SIG-M5 treated with dmso at 0.1 percent for 504 hours (cell line): ENCODE data around the gene GFOD2.
"Not testable (repeated sequence)": the region's sequence is repeated elsewhere in the genome, so short reads cannot be mapped to it uniquely, and the experiment has no call there.

Experiments
- DNase-seq: peaks from one replicate; lab custom pipeline; 2025; ENCODE audit not compliant: unreplicated experiment; lab: John Stamatoyannopoulos, UW

GFOD2 gene

DNA sequence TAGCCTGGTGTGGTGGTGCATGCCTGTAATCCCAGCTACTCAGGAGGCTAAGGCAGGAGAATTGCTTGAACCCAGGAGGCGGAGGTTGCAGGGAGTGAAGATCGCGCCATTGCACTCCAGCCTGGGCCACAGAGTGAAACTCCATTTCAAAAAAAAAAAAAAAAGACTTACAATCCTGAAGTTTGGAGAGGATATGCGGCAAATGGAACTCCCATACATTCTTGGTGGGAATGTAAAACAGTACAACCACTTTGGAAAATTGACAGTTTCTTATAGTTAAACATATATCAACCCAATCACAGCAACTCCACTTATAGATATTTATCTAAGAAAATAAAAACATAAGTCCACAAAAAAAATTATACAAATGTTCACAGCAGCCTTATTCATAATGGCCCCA is 11.9 kb downstream of the GFOD2 start:
- DNase-seq, result no peak

DNA sequence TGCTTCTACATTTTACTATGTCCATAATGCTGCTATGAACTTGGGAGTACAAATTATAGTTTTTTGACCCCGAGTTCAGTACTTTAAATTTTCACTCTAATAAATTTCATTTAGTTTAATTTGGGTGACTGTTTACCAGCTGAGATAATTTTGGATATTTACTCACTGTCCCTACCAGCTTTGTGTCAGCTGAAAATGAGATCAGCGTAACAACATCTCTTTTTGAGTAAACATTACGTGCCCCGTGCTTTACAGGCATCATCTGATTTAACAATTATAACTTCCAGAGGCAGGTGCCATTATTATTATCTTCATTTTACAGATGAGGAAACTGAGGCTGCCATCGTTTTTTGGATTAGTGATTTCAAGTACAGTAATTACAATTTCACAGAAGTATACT is 15.0 kb downstream of the GFOD2 start:
- DNase-seq, result no peak

DNA sequence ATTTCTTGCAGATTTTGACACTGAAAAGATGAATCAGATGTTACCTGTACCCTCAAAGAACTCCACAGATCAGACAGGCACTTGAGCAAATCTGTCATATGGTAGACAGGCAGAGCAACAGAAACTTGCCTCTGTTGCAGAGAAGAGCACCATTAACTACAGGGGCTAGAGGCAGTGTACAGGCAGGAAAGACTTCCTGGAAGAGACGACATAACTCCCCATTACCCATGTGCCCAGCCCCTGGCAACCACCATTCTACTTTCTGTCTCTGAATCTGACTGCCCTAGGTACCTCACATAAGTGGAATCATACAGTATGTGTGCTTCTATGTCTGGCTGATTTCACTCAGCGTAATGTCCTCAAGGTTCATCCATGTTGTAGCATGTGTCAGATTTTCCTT is 15.5 kb downstream of the GFOD2 start:
- no peak for DNase-seq

DNA sequence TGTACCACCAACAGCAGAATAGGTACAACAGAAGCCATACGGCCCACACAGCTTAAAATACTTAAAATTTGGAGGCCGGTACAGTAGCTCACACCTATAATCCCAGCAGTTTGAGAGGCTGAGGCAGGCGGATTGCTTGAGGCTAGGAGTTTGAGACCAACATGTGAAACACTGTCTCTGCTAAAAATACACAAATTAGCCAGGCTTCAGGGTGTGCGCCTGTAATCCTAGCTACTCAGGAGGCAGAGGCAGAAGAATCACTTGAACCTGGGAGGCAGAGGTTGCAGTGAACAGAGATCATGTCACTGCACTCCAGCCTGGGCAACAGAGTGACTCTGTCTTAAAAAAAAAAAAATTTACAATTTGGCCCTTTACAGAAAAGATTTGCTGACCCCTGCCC is 17.0 kb downstream of the GFOD2 start:
- DNase-seq, result no peak

DNA sequence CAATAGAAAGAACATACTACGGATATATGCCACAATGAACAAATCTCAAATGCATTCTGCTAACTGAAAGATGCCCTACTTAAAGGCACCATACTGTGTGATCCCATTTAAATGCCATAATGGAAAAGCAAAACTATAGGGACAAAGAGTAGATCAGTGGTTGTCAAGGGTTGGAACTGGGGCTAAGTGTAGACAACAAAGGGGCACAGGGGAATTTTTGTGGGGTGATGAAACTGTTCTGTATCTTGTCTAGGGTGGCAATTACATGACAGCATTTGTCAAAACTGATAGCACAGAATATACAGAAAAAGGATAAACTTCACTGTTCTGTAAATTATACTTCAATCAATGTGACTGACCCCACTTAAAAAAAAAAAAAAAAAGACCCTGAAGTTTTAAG is 17.7 kb downstream of the GFOD2 start:
- DNase-seq, result no peak

DNA sequence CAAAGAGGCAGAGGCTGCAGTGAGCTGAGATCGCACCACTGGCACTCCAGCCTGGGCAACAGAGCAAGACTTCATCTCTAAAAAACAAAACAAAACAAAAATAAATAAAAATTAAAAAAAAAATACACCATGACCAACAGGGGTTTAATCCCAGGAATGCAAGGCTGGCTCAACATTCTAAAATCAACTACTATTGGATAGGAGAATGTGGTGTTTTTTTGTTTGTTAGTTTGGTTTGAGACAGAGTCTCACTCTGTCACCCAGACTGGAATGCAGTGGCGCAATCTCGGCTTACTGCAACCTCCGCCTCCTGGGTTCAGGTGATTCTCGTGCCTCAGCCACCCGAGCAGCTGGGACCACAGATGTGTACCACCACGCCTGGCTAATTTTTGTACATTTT is 19.9 kb downstream of the GFOD2 start:
- DNase-seq, result no peak

DNA sequence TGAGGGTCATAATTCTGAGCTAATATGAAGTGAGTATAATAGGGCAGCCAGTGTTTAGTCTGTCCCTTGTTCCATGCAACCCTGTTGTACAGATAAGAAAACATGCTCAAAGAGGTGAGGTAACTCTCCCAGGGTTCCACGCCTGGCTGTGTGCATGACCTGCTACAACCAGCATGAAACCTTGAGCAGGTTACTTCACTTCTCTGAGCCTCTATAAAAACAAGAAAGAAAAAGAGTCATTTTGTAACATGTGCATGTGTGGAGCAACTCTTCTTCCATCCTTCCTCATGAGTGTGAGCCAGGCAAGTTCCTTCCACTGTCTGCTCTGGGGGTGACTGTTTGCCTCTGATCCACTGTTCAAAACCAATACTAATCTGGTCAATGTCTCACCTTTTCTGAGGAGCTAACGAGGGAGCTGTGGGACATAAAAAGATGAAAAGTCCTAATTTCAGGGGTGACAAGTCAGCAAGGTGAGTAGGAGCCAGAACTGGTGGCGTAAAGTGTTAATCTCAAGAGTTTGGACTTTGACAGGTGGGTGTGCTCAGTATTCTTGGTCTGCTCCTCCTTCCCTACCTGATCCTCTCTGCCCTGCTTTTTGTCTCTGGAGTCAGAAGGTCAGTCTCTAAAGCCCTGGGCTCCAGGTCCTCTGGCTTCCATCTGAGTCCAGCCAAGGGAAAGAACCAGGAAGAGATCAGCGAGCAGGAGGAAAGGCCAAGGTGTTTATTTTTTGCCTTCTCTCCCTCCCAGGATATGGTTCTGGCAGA is 21.5 kb downstream of the GFOD2 start:
- DNase-seq, result peak; percentile 17

DNA sequence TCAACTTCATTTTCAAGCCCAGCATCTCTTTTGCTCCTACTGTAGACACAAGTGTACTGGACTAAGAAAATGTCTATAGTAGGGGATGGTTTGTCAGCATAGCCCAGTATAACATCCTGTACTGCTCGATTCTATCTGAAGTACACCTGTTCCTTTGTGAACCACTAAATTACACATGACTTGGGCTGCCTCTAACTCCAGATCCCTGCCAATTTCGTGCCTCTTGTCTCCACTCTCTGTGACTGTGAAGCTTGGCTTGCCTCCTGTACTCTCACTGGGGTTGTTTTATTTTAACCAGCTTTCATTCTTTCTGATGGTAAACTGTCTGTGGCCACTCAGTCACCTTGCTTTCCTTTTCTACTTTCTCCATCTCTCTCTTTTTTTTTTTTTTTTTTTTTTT is 24.5 kb downstream of the GFOD2 start:
- no peak for DNase-seq

DNA sequence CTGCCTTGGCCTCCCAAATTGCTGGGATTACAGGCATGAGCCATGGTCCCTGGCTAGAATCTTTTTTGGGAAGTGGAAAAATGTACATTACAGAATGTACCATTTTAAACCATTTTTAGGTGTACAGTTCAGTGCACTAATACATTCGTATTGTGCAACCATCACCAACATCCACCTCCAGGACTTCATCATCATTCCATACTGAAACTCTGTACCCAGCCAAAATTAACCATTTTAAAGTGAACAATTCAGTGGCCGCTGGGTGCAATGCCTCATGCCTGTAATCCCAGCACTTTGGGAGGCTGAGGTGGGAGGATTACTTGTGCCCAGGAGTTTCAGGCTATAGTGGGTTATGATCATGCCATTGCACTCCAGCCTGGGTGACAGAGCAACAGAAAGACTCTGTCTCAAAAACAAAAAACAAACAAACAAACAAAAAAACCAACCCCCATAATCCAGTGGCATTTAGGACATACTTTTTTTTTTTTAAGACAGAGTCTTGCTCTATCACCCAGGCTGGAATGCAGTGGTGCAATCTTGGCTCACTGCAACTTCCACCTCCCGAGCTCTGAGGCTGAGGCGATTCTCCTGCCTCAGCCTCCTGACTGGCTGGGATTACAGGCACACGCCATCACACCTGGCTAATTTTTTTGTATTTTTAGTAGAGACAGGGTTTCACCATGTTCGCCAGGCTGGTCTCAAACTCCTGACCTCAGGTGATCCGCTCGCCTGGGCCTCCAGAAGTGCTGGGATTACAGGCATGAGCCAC is 25.4 kb downstream of the GFOD2 start:
- DNase-seq, result not testable (repeated sequence)

DNA sequence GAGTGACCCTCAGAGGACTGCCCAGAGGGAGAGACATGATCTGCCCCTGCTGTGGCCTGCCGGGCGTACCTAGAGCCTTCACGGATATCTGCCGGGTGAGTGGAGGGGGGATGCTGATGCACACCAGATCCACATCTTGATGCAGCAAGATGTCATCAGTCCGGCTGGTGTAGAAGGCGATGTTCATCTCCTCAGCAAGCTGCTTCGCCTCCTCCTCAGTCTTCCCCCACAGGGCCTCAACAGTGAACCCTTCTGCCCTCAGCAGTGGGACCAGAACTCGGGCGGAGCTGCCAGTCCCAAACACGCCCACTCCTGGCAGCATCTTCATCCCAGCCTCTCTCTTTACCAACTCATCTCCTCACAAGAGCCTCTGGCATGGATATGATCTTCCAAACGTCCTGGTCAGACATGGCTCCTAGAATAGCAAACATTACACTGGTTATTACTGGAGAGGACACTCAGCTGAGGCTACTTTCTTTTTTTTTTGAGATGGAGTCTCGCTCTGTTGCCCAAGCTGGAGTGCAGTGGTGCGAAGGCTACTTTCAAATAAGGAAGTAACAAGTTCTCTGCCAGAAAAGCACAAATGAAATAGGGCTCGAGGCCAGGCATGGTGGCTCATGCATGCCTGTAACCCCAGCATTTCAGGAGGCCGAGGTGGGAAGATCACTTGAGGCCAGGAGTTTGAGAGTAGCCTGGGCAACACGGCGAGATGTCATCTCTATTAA is 33.6 kb downstream of the GFOD2 start:
- no peak for DNase-seq

DNA sequence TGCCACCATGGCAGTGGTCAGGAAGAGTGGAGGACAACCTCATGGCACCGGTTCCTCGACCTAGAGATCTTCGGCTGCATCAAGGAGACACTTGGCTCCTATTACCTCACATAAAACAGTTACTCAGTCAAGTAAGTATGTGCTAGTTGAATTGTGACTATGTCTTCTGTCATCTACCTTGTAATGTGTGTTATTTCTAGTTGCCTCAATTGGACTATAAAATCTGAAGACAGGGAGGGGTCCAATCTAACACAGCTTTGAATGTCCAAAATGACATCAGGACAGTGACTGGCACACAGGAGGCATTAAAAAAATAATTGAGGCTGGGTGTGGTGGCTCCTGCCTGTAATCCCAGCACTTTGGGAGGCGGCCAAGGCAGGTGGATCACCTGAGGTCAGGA is 35.3 kb downstream of the GFOD2 start:
- no peak for DNase-seq

DNA sequence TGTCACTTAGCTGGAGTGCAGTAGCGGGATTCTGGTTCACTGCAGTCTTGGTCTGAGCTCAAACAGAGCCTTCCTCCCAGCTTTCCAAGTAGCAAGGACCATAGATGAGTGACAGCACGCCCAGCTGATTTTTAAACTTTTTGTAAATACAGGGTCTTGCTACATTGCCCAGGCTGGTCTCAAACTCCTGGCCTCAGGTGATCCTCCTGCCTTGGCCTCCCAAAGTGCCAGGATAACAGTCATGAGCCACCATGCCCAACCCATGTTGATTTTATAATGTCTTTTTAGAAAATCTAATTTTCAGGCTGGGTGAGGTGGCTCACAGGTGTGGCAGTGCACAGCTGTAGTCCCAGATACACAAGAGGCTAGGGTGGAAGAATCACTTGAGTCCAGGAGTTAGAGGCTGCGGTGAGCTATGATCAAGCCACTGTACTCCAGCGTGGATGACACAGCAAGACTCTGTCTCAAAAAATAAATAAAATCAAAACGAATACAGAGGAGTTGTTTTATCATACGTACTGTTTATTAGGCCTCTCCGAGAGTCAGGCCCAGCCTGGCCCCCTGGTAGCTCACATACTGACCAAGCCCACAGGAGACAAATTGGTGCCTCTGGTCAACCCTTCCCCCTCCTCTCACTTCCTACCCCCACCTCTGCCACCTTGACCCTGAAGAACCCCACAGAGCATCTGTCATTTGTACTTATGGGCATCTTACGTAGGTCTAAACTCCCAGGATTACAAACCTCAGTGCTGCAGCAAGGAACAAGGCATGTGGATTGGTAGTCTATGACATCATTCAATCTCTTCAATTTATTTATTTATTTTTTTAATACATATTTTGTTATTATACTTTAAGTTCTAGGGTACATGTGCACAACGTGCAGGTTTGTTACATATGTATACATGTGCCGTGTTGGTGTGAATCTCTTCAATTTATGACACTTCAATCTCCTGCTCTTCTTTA is 38.9 kb downstream of the GFOD2 start:
- DNase-seq, result no peak

DNA sequence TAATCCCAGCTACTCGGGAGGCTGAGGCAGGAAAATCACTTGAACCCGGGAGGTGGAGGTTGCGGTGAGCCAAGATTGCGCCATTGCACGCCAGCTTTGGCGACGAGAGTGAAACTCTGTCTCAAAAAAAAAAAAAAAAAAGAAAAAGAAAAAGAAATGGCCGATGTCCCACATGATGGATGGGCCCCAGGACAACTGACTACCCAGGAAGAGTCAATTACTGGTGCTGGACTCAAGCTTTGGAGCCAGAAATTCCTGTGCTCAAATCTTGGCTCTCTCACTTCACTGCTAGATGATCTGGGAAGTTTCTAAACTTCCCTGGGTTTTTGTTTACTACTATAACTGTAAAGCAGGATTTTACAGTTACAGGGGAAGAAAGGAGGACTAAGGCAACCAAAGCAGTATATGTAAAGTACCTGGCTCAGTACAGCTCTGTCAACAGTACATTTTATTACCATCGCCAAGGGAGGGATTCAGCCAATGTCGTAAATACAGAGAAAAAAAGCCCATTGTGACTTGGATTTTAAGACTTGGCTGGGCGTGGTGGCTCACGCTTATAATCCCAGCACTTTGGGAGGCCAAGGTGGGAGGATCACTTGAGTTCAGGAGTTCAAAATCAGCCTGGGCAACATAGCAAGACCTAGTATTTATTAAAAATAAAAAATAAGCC is 40.6 kb downstream of the GFOD2 start:
- DNase-seq, result no peak

DNA sequence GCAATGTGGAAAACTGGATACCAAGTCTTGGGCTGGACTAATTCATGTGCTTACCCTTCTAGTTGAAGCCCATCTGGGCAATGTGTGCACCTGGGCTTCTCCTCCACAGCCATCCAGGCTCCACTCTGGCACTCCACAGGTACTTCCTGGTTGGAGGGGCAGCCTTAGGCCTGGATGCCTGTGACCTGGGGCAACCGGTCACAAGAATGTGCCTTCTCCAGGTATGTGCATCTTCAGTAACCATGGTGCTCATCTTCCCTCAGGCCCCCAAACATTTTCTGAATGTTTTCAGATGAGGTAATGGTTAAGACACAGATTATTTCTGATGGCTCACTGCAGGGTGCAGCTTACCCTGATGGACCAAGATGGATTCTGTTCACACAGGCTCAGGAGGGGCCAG is 41.4 kb downstream of the GFOD2 start:
- DNase-seq, result no peak

DNA sequence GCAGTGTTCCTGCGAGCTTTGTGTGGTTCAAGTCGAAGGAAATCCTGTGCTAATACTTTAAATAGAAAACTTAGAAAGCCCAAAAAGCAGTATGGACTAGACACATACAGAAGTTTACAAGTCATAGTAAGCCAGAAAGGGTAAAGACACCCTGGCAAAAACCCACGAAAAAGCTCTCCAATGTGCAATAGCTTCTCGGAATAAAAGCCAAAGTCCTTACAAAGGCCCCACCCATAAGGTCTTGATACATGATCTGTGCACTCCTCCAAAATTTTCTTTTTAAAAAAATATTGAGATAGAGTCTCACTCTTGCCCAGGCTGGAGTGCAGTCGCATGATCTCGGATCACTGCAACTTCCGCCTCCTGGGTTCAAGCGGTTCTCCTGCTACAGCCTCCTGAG is 42.2 kb downstream of the GFOD2 start:
- no peak for DNase-seq

DNA sequence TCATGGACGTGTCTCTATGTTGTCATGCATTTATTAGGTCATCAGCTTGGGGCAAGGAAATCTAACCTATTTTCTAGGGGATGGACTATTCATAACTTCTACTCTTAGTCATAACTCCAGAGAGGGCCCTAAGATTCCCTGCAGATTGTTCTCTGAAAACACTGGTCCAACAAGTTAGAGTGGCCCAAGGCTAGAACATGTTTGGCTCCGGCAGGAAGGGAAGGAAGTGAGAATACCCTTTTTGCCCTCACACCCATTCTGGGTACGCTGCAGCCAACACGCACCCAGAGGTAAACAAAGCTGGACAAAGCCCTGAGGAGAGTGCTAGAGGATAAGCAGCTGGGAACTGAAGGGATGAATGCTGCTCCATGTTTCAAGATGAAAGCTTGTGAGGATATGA is 42.6 kb downstream of the GFOD2 start:
- peak; percentile 49 for DNase-seq

DNA sequence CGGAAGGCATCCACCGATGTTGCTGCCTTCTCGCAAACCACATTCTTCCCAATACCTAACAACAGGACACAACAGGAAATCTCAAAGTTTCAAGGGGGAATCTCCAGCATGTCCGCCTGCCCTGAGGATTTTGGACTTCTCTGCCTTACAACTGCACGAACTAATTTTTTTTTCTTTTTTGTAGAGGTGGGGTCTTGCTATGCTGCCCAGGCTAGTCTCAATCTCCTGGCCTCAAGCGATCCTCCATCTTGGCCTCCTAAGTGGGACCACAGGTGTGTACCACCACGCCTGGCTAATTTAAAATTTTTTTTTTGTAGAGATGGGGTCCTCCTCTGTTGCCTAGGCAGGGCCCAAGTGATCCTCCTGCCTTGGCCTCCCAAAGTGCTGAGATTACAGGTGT is 43.1 kb downstream of the GFOD2 start:
- no peak for DNase-seq

DNA sequence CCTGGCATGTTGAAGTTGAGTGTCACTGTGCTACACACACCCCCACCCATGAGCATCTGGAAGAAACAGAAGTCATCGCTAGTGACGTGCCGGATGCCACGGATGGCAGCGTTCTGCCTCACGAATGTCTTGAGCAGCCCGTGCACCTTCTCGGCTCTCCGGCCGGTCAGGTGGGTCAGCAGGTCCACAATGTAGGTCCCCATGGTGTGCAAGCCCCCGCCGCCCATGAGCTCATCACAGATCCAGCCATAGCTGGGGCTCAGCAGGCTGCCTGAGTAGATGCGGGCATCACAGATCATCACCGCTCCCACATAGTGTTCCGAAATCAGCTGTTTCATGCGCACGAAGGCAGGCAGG is 43.6 kb downstream of the GFOD2 start:
- DNase-seq, result no peak

DNA sequence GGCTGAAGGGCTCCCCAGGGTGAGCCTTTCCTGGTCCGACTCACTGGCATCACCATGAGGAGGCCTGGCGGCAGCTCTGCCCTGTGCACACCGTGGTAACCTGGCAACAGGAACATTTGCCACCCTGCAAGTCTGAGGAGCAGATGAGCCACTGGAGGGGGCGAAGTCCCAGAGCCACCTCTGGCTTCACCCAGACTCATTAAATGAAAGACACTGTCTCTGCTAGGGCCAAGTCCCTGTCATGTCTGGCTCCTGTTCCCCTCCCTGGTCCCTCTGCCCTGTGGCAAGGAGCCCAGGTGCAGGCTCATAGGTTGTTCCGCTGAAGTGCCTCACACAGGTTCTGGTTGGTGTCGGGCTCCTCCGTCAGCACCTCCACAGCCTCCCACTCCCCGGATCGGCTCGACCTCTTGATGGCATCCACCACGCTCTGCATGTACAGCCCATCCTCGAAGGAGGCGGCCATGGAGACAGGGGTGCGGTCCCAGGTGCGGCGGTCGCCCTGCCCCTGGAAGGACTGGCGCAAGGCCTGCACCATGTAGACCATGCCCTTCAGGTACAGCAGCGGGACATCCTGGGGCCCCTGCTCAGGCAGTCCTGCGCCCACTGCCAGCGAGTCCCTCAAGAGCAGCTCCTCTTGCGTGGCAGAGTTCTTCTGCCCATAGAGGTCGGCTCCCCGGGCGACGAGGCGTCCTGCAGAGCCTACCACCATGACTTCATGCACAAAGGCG is 44.1 kb downstream of the GFOD2 start:
- no peak for DNase-seq
